MCF 10A (cell line): Measurements from ENCODE around the gene KCNJ1. TPM values are rescaled to one million over a fixed set of nuclear protein-coding genes. Genes with fewer than 3 reads are reported as not detected.
A peak's percentile ranks its signal among the peaks of the same experiment; 100 is the strongest.

Experiments
- BruUV-seq: library from RNA; stranded (reverse); fragments of 400-500 nt; replicated peaks from 2 replicates; lab custom pipeline; 2021; lab: Mats Ljungman, UMichigan
- CTCF ChIA-PET: fragments of 300-600 bp; sonication (Branson Sonifier 250); formaldehyde crosslinking; extraction: SDS; loops from one replicate; lab custom pipeline; 2021; ENCODE audit warnings: antibody characterized with exemption, inconsistent platforms; lab: Yijun Ruan, JAX
- POLR2A ChIA-PET: fragments of 300-600, 350-650 bp; sonication (Branson Sonifier 250); formaldehyde crosslinking; extraction: SDS; loops from one replicate; lab custom pipeline; 2020; ENCODE audit warnings: antibody characterized with exemption, inconsistent platforms; lab: Yijun Ruan, JAX
- DNase-seq: peaks from one replicate; pipeline ENCODE4 v3.0.0-alpha.2; 2018; ENCODE audit not compliant: unreplicated experiment
- H3K27ac Mint-ChIP-seq: one replicate; pipeline ENCODE4 v1.8.0; 2022; ENCODE audit warnings: mild to moderate bottlenecking, low read depth, mixed read lengths; ENCODE audit not compliant: unreplicated experiment
- H3K27me3 Mint-ChIP-seq: one replicate; pipeline ENCODE4 v1.8.0; 2022; ENCODE audit warnings: mixed read lengths; ENCODE audit not compliant: insufficient read depth, unreplicated experiment
- H3K36me3 Mint-ChIP-seq: one replicate; pipeline ENCODE4 v1.8.0; 2022; ENCODE audit warnings: mild to moderate bottlenecking, moderate library complexity, mixed read lengths; ENCODE audit not compliant: insufficient read depth, unreplicated experiment
- H3K4me1 Mint-ChIP-seq: one replicate; pipeline ENCODE4 v1.8.0; 2022; ENCODE audit warnings: mixed read lengths; ENCODE audit not compliant: insufficient read depth, unreplicated experiment
- H3K4me3 Mint-ChIP-seq: one replicate; pipeline ENCODE4 v1.8.0; 2022; ENCODE audit warnings: mild to moderate bottlenecking, moderate library complexity, mixed read lengths; ENCODE audit not compliant: unreplicated experiment
- H3K9me3 Mint-ChIP-seq: one replicate; pipeline ENCODE4 v1.8.0; 2022; ENCODE audit warnings: mixed read lengths; ENCODE audit not compliant: unreplicated experiment
- CTCF ChIP-seq: fragments of 200-600 bp; IDR thresholded peaks from one replicate; pipeline ENCODE4 v1.8.0; 2022; ENCODE audit warnings: antibody characterized with exemption, mild to moderate bottlenecking; ENCODE audit not compliant: unreplicated experiment
- intact Hi-C: fragments of 100-400 bp; cut with micrococcal nuclease; formaldehyde crosslinking; loops from 2 replicates; pipeline ENCODE4 v1.14.1; 2022
- total RNA-seq: library from RNA; stranded (reverse); gene quantifications from 2 replicates; pipeline ENCODE4 v1.2.3, GENCODE V29; 2022

KCNJ1 gene
- total RNA-seq, 1 experiment from 2014 or later: not detected

GRCh38 chr11:128898580-128899344, 31.7 kb upstream of the KCNJ1 start:
- TF ChIP-seq CTCF: no peak
- intact Hi-C loops: no loop called here
- H3K4me3 Mint-ChIP-seq: no peak overlapping the region
- DNase-seq: peak; percentile 85
- H3K4me1 Mint-ChIP-seq: peaks cover 38% of the 10 kb centered on the region
- H3K27ac Mint-ChIP-seq: no peak overlapping the region
- CTCF ChIA-PET: interaction anchor here (0.6 to 1.2 kb wide), 5 partner anchors 13 to 59 kb away, joined by 3 to 5 read pairs (median 3); no protein-coding TSS in a partner anchor
- no TSS peak for BruUV-seq
- POLR2A ChIA-PET: interaction anchor here (1.3 kb wide), 1 partner anchor 9 kb away, joined by 16 read pairs; no protein-coding TSS in a partner anchor
- no peaks in the 10 kb centered on the region for H3K9me3 Mint-ChIP-seq
- H3K36me3 Mint-ChIP-seq: no peaks in the 10 kb centered on the region
- no peaks in the 10 kb centered on the region for H3K27me3 Mint-ChIP-seq

- ChIA-PET POLR2A (interaction anchor here (1.3 kb wide), 1 partner anchor 10 kb away, joined by 16 read pairs; no protein-coding TSS in a partner anchor), CTCF (interaction anchor here (0.9 to 1.2 kb wide), 2 partner anchors 12 to 59 kb away, joined by 3 to 4 read pairs; no protein-coding TSS in a partner anchor)
- Mint-ChIP-seq H3K27me3 (no peaks in the 10 kb centered on the region), H3K4me1 (peaks cover 28% of the 10 kb centered on the region), H3K9me3 (no peaks in the 10 kb centered on the region), H3K36me3 (no peaks in the 10 kb centered on the region), H3K27ac (no peak overlapping the region), H3K4me3 (no peak overlapping the region)
- intact Hi-C loops: no loop called here
- no peak for TF ChIP-seq CTCF
- BruUV-seq: no TSS peak
- DNase-seq: peak; percentile 52
Observed at GRCh38 chr11:128897826-128898225, 30.7 kb upstream of the KCNJ1 start.

- TF ChIP-seq CTCF: no peak
- intact Hi-C loops: no loop called here
- Mint-ChIP-seq H3K4me3 (no peak overlapping the region), H3K27ac (no peak overlapping the region), H3K9me3 (no peaks in the 10 kb centered on the region), H3K4me1 (peaks cover 21% of the 10 kb centered on the region), H3K27me3 (no peaks in the 10 kb centered on the region), H3K36me3 (no peaks in the 10 kb centered on the region)
- no TSS peak for BruUV-seq
- ChIA-PET POLR2A (no interaction called here), CTCF (no interaction called here)
- no peak for DNase-seq
Observed at GRCh38 chr11:128896356-128896755, 29.3 kb upstream of the KCNJ1 start.

- intact Hi-C loops: no loop called here
- Mint-ChIP-seq H3K4me1 (peaks cover 21% of the 10 kb centered on the region), H3K27ac (no peak overlapping the region), H3K9me3 (no peaks in the 10 kb centered on the region), H3K4me3 (no peak overlapping the region), H3K27me3 (no peaks in the 10 kb centered on the region), H3K36me3 (no peaks in the 10 kb centered on the region)
- CTCF ChIA-PET: interaction anchor here (13.1 kb wide), 1 partner anchor 55 kb away, joined by 598 read pairs; the partner anchor contains the start of gene TP53AIP1
- no peak for TF ChIP-seq CTCF
- no peak for DNase-seq
- BruUV-seq: no TSS peak
- POLR2A ChIA-PET: no interaction called here
Observed at GRCh38 chr11:128895526-128895925, 28.4 kb upstream of the KCNJ1 start.
